GM19351 (cell line): ENCODE measurements around the gene DLEC1.
"Not testable (repeated sequence)": the region's sequence is repeated elsewhere in the genome, so short reads cannot be mapped to it uniquely, and the experiment has no call there.

Experiments
- ATAC-seq: cut with Tn5 transposase; IDR thresholded peaks from one replicate; pipeline ENCODE4 v1.9.1; 2021; ENCODE audit warnings: mild to moderate bottlenecking, moderate library complexity; ENCODE audit not compliant: unreplicated experiment

DLEC1 gene

DNA sequence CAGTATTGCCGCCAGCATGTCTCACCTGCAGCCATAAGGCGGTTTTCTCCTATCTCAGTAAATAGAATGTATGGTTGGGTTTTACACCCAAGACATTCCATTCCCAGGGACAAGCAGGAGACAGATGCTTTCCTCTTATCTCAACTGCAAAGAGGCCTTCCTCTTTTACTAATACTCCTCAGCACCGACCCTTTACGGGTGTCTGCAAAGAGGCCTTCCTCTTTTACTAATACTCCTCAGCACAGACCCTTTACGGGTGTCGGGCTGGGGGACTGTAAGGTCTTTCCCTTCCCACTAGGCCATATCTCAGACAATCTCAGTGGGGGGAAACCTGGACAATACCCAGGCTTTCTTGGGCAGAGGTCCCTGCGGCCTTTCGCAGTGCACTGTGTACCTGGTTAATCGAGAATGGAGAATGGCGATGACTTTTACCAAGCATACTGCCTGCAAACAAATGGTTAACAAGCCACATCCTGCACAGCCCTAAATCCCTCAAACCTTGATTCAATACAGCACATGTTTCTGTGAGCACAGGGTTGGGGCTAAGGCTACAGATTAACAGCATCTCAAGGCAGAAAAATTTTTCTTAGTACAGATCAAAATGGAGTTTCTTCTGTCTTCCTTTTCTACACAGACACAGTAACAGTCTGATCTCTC is 96.7 kb downstream of the DLEC1 start:
- not testable (repeated sequence) for ATAC-seq

DNA sequence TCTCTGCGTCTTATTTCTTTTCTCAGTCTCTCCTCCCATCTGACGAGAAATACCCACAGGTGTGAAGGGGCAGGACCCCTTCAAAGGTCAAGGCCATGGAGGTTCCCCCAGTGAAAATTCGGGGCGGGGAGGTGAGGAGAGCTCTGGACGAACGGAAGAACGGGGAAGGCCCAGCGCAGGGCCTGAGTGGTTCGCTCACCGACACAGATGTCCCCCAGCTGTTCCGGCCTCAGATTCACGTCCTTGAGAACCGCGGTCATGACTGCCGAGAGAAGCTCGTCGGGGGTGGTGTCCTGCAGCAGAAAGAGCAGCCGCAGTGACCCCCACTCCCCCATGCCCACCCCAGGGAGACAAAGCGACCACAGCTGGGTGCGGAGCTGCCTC is 97.4 kb downstream of the DLEC1 start:
- peak; percentile 11 for ATAC-seq

DNA sequence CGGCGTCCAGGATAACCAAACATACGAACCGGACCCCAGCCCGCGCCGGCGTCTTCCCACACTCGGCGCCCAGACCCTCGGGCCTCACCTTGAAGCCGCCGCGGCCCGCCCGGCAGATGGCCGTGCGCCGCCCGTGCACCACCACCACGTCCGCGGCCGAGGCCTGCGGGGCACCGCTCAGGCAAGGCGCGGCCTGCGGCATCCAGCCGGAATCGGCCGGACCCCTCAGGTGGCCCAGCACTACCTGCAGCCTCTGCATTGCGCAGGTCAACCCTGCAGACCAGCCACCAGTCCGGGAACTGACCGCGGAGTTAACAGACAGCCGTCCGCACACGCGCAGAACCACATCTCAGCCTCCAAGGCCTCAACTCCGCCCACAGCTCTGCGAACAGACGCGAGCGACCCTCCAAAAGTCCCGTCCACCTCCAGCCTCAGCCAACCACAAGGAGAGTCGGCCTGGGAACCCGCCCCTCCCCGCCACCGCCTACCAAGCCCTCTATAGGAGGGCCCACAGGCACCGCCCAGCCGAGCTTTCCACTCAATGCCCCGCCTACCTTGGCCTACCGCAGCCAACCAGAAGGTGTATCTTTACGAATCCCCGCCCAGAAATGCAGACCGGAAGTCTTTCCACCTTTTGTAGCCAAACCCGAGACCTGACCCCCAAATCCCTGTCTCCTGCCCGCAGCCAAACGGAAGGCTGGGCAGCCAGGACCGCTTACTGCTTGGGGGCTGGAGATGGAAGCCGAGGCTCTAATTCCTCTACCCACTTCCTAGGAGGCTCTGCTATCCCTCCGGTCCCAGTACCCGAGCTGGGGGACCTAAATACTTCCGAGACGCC is 98.0 kb downstream of the DLEC1 start, which contains the start of gene ACAA1:
ACAA1 (minus strand) TSS at position 351 of the 838 bp plus-strand sequence; CDS start at position 259, 92 bp downstream.
- peak; percentile 86 for ATAC-seq

DNA sequence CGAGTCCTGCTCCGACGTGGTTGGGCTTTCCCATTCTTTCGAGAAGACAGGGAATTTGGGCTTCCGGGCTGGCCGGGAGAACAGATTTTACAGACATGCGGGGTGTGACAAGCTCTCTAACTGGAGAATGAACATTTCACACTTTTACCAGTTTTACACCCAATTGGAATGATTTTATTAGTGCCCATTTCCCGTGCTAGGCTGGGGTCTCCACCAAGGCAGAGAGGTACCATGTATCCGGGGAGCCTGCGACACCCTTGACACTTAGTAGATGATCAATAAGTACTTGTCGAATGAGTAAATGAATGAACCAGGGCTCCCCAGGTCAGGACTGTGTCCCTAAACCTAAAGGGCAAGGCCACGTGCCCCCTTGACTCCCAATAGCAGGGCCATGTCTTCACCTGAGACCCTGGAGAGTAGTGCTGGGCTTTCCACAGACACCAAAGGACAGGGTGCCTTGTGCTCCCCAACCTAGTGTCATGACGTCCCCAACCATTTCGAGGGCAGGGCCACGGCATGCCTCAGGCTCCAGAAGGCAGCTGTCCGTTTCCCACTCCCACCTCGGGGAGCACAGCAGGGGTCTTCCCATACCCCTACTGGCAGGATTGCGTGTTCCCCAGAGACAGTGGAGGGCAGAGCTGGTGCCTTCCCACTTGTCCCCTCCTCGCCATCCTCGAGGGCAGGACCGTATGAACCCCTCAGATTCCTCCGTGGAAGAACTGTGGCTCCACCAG is 98.8 kb downstream of the DLEC1 start:
- no peak for ATAC-seq

DNA sequence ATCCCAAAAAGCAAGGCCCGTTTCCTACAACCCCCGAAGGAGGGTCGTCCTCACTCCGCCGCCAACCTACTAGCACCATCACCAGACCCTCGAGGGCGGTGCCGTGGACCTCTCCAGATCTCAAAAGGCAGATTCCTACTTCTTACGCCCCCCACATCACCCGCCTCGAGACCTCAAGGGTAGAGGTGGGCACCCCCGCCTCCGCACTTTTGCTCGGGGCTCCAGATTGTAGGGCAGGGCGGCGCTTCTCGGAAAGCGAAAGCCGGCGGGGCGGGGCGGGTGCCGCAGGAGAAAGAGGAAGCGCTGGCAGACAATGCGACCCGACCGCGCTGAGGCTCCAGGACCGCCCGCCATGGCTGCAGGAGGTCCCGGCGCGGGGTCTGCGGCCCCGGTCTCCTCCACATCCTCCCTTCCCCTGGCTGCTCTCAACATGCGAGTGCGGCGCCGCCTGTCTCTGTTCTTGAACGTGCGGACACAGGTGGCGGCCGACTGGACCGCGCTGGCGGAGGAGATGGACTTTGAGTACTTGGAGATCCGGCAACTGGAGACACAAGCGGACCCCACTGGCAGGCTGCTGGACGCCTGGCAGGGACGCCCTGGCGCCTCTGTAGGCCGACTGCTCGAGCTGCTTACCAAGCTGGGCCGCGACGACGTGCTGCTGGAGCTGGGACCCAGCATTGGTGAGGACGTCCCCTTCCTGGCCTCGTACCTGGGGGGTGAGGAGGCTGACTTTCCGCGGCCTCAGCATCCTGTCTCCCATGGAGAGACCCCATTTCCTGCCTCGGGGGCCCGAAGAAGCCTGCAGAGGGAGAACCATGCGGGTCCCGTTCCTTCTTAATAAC is 99.6 kb downstream of the DLEC1 start, which contains the start of gene MYD88:
MYD88 (plus strand) TSS at position 313 of the 842 bp plus-strand sequence; CDS start at position 353, 40 bp downstream.
- ATAC-seq, result peak; percentile 41

DNA sequence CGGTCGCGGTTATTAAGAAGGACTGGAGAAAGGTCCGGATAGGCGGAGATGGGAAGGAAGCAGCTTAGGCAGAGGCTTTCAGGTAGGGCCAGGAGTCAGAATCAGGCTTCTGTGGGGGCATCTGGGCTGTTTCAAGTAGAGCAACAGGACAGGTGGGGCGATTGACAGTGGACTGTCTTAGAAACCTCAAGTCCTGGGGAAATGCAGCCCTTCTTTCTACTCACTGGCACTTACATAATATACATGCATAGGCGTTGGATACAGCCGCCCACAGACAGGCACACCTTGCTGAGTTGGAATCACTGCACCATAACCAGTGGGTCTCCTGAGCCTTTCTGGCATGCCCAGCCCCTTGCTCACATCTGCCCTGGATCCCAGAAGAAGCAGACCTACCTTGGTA is 100.2 kb downstream of the DLEC1 start:
- ATAC-seq, result no peak

DNA sequence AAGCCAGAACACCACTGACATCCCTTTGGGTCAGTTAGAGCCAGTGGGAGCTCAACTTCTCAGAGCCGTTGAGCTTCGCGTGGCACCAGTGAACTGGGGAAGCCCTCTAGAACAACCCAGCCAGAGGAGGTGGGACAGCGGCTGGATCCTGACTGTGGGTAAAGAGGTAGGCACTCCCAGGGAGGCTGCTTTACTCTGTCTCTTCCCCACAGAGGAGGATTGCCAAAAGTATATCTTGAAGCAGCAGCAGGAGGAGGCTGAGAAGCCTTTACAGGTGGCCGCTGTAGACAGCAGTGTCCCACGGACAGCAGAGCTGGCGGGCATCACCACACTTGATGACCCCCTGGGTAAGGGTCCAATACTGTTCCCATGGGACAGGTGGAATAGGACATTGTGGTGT is 100.6 kb downstream of the DLEC1 start:
- ATAC-seq, result no peak

DNA sequence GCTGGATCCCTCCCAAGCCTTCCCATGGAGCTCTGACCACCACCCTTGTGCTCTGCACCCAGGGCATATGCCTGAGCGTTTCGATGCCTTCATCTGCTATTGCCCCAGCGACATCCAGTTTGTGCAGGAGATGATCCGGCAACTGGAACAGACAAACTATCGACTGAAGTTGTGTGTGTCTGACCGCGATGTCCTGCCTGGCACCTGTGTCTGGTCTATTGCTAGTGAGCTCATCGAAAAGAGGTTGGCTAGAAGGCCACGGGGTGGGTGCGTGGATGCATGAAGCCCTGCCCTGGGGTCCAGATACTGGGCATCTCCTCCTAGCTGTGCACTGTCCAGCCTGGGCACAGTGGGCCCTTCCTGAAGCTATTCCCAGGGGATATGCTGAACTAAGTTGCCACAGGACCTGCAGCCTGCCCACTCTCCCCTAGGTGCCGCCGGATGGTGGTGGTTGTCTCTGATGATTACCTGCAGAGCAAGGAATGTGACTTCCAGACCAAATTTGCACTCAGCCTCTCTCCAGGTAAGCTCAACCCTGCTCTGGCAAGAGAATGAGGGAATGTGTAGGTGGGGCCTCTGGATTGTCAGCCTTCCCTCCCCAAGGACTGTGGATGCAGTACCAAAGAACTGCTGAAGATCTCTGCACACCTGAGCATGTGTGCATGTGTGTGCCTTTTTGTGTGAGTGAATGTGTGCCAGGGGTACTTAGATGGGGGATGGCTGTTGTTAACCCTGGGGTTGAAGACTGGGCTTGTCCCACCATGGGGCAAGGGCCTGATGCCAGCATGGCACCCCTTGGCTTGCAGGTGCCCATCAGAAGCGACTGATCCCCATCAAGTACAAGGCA is 101.5 kb downstream of the DLEC1 start:
- no peak for ATAC-seq

DNA sequence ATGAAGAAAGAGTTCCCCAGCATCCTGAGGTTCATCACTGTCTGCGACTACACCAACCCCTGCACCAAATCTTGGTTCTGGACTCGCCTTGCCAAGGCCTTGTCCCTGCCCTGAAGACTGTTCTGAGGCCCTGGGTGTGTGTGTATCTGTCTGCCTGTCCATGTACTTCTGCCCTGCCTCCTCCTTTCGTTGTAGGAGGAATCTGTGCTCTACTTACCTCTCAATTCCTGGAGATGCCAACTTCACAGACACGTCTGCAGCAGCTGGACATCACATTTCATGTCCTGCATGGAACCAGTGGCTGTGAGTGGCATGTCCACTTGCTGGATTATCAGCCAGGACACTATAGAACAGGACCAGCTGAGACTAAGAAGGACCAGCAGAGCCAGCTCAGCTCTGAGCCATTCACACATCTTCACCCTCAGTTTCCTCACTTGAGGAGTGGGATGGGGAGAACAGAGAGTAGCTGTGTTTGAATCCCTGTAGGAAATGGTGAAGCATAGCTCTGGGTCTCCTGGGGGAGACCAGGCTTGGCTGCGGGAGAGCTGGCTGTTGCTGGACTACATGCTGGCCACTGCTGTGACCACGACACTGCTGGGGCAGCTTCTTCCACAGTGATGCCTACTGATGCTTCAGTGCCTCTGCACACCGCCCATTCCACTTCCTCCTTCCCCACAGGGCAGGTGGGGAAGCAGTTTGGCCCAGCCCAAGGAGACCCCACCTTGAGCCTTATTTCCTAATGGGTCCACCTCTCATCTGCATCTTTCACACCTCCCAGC is 102.4 kb downstream of the DLEC1 start:
- ATAC-seq, result no peak

DNA sequence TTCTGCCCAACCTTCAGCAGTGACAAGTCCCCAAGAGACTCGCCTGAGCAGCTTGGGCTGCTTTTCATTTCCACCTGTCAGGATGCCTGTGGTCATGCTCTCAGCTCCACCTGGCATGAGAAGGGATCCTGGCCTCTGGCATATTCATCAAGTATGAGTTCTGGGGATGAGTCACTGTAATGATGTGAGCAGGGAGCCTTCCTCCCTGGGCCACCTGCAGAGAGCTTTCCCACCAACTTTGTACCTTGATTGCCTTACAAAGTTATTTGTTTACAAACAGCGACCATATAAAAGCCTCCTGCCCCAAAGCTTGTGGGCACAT is 102.9 kb downstream of the DLEC1 start:
- ATAC-seq, result no peak

DNA sequence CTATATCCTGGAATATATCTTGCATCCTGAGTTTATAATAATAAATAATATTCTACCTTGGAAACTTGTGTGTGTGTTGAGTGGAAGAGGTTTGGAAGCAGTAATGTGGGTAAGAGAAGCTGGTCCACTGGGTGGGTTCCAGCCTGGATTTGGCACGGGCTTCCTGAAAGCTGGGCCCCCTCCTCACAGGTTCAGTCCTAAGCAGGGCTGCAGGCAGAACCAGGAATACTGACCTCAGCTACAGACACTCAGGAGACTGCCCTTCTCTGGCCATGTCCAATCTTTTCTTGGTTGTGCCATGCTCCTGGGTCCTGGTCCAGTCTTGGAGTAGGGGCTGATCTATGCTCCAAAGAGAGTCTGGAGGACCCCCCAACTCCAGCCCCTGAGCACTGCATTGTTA is 104.0 kb downstream of the DLEC1 start:
- no peak for ATAC-seq

DNA sequence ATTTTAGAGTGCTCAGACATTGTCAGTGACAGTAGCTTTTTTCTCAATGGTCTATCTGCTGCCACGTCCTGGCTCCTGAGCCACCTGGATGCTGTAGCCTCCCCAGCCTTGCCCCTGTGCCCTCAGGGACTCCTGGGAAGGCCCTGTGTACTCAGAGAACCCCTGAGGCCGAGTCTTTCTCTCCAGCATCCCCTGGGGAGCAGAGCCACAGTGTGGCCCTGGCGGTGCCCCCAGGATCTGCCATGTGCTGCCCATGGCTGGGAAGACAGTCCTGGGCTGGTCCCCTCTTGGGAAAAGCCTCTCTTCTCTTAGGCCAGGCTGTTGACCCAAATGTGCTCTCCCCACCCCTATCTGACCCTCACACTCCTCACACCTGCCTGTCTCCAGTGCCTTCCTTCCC is 104.5 kb downstream of the DLEC1 start:
- ATAC-seq, result no peak

DNA sequence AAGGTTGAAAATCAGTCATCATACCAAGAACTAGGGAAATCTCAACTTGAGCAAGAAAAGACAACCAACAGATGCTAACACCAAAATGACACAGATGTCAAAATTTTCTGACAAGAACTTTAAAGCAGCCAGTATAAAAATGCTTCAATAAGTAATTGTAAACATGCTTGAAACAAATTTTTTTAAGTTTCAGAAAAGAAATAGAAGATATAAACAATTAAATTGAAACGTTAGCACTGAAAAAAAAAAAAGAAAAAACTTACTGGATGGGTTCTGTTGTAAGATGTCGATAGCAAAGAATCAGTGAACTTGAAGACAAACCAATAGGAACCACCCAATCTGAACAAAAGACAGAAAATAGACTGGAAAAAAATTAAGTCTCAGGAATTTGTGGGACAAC is 107.5 kb downstream of the DLEC1 start:
- ATAC-seq, result no peak

DNA sequence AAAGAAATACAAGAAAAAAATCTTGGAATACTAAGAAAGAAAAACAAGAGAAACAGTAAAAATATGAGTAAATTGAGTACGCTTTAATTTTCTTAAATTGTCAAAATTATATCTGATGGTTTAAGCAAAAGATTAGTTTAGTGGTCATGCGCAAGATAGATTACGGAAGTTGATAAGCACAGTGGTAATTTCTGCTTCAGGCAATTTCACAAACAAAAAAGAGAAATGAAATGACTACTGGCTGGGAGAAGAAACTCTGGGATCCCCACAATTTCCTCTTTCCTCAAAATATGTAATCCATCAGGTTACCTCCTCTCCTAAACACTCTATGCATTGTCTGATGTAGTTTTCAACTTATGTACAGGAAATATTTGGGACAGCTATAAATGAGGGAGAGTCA is 108.4 kb downstream of the DLEC1 start:
- ATAC-seq, result no peak

DNA sequence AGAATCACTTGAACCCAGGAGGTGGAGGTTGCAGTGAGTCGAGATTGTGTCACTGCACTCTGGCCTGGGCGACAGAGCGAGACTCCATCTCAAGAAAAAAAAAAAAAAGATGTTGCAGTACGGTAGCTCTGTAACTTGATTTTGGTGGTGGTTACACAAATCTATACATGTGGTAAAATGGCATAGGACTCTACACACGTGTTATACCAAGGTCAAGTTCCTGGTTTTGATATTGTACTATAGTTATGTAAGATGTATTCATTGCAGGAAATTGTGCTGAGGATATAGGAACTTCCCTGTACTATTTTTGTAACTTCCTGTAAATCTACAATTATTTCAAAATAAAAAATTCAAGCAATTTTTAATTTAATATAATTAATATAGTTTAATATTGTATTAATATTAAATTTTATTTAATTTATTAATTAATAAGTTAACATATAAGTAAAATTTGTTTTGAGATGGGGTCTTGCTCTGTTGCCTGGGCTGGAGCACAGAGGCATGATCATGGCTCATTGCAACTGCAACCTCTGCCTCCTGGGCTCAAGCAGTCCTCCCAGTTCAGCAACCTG is 109.4 kb downstream of the DLEC1 start:
- no peak for ATAC-seq

DNA sequence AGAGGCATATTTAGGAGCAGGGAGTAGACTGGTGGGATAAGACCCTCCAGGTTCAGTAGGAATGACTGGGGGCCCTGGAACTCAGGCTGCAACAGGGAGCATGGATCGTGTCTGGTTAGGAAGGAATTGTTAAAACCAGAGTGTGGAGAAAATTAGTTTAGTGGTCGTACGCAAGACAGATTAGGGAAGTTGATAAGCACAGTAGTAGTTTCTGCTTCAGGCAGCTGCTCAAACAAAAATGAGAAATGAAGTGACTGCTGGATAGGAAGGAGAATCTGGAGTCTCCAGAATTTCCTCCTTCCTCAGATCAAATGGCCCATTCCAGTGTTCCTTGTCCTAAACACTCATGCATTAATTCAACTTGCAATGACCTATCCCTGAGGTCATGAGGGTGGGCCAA is 110.7 kb downstream of the DLEC1 start:
- no peak for ATAC-seq

DNA sequence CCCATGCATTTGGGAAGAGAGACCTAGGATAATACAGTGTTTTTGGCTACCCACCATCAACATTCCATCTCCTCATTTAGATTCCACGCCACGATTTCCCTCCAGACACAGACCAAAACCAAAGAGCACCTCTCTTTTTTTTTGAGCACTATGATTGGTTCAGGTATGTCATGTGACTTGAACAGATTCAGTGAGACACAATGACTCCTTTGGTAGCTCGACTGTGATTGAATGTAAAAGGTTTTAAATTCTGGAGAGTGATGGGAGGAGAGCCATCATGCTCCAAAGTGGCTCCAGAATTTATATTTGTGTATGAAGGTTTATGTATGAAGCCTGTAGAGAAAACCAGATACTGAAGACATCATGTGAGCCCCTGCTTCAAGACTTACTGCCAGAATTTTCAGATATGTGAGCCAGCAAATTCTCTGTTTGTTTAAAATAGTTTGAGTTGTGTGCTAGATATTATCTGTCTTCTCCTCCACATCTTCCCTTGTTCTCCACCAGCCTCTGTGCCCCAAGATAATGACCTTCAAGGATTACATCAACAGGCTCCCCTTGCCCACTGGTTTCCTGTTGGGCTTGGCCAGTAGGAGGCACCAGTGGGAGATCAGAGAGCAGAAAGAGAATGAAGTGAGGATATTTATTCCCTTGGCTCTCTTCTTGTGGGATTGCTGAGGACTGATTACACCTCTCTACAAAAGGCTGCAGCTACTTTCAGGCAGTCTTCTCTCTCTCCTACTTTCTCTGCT is 111.9 kb downstream of the DLEC1 start:
- no peak for ATAC-seq

DNA sequence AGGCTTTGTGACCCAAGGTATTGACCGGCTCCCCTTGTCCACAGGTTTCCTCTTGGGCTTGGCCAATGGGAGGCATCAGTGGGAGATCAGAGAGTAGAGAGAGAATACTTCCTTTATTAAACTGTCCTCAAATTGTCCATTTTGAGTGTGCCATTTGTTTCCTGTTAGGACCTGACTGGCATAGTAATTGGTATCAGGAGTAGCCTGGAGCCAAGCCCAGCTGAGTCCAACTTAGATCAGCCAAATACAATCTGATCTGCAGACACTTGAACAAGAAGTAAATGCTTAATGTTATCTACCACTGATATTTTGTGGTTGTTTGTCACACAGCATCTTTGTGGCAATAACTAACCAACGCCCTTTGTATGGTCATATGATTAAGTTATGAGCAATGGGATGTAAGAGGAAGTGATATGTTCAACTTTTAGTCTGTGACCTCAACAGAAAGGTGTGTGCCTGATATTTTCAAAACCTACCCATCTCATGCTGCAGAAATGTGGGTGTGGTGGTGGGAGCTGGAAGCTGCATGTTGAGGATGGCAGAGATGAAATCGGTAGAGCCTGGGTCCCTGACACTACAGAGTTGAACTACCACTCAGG is 112.8 kb downstream of the DLEC1 start:
- ATAC-seq, result peak; percentile 68
